Right hindlimb (tissue), 1 donor: ENCODE data around the gene RALGPS1.

Experiments
- DNase-seq: peaks from one replicate; pipeline ENCODE4 v3.0.0-alpha.2; 2018

RALGPS1 gene

DNA sequence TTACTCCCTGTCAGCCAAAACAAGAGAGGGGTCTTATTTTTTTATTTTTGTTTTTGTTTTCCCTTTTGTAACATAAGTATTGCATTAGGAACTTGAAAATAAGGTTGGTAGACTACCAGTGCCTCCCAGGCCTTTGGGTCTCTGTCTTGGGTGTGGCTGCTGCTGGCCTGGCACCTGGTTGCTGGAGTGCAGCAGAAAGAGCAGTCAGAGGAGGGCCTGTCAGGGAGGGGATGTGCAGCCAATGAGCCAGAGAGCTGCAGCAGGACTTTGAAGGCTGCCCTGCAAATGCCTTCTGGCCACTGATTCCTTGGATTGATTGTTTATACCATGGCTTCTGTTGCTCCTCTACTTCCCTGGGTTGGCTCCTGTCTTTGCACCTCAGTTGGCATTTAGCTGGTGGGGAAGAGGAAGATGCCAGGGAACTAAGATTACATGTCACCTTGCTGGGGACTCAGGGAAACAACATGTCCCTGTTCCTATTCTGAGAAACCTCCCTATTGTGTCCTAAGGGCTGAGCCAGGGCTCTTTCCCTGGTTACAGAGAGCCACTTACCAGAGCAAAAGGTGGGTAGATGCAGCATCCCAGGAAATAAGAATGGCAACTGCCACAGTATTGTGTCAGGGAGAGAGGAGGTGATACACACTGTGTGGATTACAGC, 141.3 kb downstream of the RALGPS1 start:
- no peak for DNase-seq

- DNase-seq, result no peak
These were observed 141.9 kb downstream of the RALGPS1 start for GRCh38 chr9:127056446-127056845.

DNA sequence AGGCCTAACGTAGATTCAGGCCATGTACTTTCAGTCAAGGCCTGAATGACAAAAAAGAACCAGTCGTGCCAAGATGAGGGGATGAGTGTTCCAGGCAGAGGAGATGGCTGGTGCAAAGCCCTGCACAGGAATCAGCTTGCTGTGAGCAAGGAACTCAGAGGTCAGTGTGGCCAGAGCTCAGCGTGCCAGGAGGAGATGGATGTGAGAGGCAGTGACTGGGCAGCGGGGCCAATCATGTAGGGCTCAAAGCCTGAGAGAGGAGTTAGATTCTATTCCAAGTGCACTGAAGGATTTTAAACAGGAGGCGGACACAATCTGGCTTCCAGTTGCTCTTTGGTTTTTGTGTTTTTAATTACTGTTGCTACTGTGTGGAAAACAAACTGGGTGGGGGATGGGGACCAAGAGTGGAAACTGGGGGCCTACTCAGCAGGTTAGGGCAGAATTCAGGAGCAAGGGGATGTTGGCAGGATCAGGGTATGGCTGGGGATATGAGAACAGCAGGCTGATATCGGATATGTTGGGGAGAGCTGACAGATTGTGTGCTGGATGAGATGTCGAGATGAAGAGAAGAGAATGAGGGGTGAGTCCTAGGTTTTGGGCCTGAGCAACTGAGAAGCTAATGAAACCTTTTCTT, 143.5 kb downstream of the RALGPS1 start:
- DNase-seq, result no peak

DNA sequence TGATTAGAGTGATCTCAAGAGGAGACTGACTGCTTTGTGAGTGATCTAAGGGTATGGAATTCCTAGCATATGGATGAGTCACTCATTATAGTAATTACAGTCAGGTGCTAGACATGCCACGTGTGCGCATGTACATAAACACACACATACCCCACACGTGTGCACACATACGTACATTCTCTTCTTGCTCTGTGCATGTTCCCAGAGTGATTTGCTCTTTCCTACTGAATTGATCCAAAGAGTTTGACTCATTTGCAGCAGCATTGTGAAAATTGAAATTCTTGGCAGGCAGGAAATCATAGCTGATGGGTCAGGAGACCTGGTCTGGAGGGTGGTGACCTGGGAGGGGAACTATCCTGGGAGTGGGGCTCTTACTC, 144.1 kb downstream of the RALGPS1 start:
- DNase-seq, result no peak

DNA sequence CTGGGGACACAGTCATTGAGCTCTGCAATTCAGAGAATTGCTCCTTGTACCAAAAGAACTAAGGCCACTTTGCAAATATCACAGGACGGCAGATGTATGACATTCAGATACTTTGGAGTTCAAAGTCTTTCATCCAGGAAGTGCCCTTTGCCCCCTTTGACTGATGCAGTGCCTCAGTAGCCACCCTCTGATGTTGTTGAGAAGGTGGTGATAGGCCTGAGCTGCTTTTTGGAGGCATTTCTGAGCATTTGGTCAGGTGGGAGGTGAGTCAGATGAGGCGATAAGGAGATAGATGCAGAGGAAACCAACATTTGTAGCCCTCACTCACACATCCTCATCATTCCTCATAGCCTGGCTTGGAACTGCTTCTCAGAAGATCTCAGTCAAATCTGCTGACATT, 144.4 kb downstream of the RALGPS1 start:
- no peak for DNase-seq

GRCh38 chr9:127059765-127060361, 145.3 kb downstream of the RALGPS1 start:
- DNase-seq, result no peak

- DNase-seq, result no peak
These were observed 146.8 kb downstream of the RALGPS1 start for GRCh38 chr9:127061411-127061810.

DNA sequence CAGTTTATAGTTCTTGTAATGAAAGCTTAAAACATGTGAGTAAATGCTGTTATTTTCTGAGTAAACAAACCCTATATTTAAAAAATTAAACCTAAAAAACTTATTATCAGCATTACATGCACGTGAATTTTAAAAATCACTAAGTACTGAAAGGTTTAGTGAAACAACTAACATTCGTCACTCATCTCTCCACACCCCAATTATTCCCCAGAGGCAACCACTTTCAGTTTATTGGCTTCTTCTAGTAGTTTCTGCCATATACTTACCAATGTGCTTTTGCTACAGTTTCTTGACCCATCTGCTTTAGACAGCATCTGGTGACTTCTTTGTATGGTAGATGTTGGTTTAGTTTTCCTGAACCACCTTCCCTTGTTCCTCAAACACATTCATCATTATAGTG, 149.8 kb downstream of the RALGPS1 start:
- DNase-seq, result no peak

- no peak for DNase-seq
These were observed 151.0 kb downstream of the RALGPS1 start for GRCh38 chr9:127065592-127065991.

- DNase-seq, result no peak
These were observed 151.7 kb downstream of the RALGPS1 start for GRCh38 chr9:127066060-127066850.

- no peak for DNase-seq
These were observed 152.2 kb downstream of the RALGPS1 start for GRCh38 chr9:127066851-127067136.

DNA sequence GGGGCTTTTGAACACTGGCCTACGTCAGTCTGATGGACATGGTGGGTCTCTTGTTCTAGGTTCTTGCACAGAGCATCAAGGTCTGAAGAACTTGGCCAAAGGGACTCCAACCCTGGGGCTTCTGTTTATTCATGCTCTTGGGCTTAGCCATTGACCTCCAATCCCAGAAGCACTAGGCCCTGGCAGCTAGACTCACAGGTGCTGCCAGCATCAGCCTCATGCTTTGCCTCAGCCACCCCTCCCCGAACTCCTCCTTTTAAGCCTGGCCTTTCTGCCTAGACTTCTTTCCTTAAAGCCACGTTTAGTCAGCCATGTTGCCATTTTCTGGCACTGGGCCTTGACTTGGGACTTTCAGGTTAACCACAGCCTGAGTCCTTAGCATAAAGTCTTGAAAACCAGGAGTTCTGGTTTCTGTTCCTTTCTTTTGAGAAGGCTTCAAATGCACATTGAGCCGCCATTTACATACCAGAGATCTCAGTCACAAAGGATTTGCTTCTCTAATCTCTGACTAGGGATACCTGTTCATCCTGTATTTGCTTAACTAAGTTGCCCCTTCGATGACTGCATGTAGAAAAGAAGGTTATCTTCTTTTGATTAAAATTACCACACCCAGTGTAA, 153.1 kb downstream of the RALGPS1 start:
- no peak for DNase-seq

- no peak for DNase-seq
These were observed 160.3 kb downstream of the RALGPS1 start for GRCh38 chr9:127074561-127075548.

DNA sequence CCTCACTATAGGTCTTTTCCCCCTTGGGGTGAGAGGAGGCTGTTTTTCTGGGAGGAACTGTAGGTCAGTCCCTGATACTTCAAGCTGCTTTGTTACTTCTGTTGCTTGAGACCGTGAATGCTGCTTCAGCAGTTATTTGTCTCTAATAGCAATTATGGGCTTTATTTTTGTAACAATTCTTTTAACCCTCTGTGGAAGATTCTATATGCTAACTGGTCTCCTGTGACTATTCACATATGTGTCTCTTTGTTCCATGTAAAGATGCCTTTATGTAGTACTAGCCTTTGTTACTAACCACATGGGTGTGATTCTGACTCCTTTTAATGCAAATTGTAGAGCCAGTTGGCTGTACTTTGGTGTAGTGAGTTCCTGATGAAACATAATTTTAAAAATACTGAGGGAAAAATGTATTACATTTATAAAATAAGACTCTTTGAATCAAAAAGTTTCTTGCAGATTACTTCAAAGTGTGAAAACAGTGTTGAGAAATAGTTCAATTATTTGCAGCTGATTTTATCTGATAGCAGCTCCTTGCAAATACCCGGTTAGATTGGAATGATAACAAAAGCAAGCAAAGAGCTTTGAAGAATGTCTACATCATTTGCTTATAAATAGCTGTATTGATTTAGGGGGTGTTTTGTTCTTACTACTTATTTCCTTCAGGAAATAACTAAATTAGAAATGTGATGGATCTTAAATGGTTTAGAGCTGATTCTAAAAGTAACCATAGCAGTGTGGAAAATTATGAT, 161.2 kb downstream of the RALGPS1 start:
- DNase-seq, result no peak

DNA sequence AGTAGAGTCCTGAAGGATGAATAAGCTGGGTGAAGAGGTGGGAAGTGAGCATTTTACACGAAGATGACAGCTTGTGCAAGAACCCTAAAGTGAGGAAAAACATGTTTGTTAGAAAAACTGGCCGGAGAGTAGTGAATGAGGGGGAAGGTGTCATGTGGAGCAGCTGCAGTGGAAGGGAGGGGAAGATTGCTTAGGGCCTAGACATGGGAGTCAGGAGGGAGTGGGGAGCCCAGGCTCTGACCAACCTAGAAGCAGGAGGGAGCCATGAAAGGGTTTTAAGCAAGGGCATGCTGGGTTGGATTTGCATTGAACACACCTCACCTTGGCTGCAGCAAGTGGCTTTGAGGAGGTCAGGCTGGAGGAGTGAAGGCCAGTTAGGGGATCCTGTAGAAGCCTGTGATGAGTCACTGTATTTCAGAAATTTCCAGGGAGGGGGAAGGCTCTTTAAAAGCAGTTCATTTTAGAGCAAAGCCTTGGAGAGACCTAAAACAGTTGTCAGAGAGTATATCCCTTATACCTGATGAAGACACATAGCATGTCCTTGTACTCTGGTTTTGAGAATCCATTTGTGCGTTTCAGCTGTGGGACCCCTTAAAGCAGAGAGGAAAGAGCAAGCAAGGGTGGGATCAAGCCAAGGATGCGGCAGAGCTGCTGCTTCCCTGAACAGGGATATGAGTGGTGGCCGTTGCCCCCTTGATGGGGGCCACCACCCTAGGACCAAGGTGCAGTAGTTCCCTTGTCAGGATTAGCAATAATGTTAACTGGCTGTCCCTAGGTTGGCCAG, 162.5 kb downstream of the RALGPS1 start:
- no peak for DNase-seq

- no peak for DNase-seq
These were observed 163.0 kb downstream of the RALGPS1 start for GRCh38 chr9:127077644-127077946.

- DNase-seq, result no peak
These were observed 163.8 kb downstream of the RALGPS1 start for GRCh38 chr9:127078336-127078735.

GRCh38 chr9:127078988-127079387, 164.4 kb downstream of the RALGPS1 start:
- no peak for DNase-seq

GRCh38 chr9:127079446-127080140, 165.0 kb downstream of the RALGPS1 start:
- no peak for DNase-seq
